ENCODE measurements around the gene SOAT2. TPM values are rescaled to one million over a fixed set of nuclear protein-coding genes. Genes with fewer than 3 reads are reported as not detected.

The SOAT2 gene
- total RNA-seq, 1 experiment from 2014 or later = not detected

- H3K36me3 Mint-ChIP-seq (ENCODE audit: insufficient read depth, unreplicated experiment) = no peaks in the 10 kb centered on the region
- TF ChIP-seq, protein P1, sequence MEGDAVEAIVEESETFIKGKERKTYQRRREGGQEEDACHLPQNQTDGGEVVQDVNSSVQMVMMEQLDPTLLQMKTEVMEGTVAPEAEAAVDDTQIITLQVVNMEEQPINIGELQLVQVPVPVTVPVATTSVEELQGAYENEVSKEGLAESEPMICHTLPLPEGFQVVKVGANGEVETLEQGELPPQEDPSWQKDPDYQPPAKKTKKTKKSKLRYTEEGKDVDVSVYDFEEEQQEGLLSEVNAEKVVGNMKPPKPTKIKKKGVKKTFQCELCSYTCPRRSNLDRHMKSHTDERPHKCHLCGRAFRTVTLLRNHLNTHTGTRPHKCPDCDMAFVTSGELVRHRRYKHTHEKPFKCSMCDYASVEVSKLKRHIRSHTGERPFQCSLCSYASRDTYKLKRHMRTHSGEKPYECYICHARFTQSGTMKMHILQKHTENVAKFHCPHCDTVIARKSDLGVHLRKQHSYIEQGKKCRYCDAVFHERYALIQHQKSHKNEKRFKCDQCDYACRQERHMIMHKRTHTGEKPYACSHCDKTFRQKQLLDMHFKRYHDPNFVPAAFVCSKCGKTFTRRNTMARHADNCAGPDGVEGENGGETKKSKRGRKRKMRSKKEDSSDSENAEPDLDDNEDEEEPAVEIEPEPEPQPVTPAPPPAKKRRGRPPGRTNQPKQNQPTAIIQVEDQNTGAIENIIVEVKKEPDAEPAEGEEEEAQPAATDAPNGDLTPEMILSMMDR (IDR thresholded peaks at IDR 0.05; ENCODE audit: unreplicated experiment) = no peak
- H3K27me3 Mint-ChIP-seq (ENCODE audit: unreplicated experiment) = no peaks in the 10 kb centered on the region
- H3K9me3 Mint-ChIP-seq (ENCODE audit: low read depth, unreplicated experiment) = no peaks in the 10 kb centered on the region
- H3K4me1 Mint-ChIP-seq (ENCODE audit: low read depth, unreplicated experiment) = peaks cover 8% of the 10 kb centered on the region
- CTCF ChIA-PET = interaction anchor here (0.6 kb wide), 1 partner anchor 101 kb away, joined by 3 read pairs; no protein-coding TSS in a partner anchor
- H3K27ac Mint-ChIP-seq (ENCODE audit: unreplicated experiment) = no peak overlapping the region
- no TSS peak for BruUV-seq (replicated peaks)
- intact Hi-C loops (cut with micrococcal nuclease; ENCODE audit: unreplicated experiment) = no loop called here
- DNase-seq = no peak
- no peak overlapping the region for H3K4me3 Mint-ChIP-seq (ENCODE audit: low read depth, unreplicated experiment)
Observed at GRCh38 chr12:53173085-53173715, 69.9 kb downstream of the SOAT2 start.

Small RNA genes lying within 50 kb of the gene (microRNA-seq; reads per million reads assigned to microRNA genes)
- gene MIR6757 = not detected

Other genes starting within 250 kb of the SOAT2 start
- 2,474 and 2,821 TPM in 2 replicates for gene KRT8, start 198.4 kb upstream of the SOAT2 start, total RNA-seq (2022)
- 1,777 and 1,816 TPM in 2 replicates for gene KRT18, start 154.4 kb upstream of the SOAT2 start, total RNA-seq (2022)
- gene EIF4B, start 97.0 kb upstream of the SOAT2 start, total RNA-seq (2022) = 242 and 272 TPM in 2 replicates
- gene TNS2, start 53.4 kb upstream of the SOAT2 start, total RNA-seq (2022) = 1.3 and 4.7 TPM in 2 replicates
- gene SPRYD3, start 24.1 kb upstream of the SOAT2 start, total RNA-seq (2022) = 12.9 and 14.6 TPM in 2 replicates
- 25.4 and 67.0 TPM in 2 replicates for gene IGFBP6, start 5.8 kb upstream of the SOAT2 start, total RNA-seq (2022)
- gene ZNF740, start 77.2 kb downstream of the SOAT2 start, total RNA-seq (2022) = 30.3 and 32.7 TPM in 2 replicates
- 12.2 and 24.0 TPM in 2 replicates for gene CSAD, start 77.4 kb downstream of the SOAT2 start, total RNA-seq (2022)
- 4.3 and 5.0 TPM in 2 replicates for gene ITGB7, start 103.8 kb downstream of the SOAT2 start, total RNA-seq (2022)
- 36.7 and 43.0 TPM in 2 replicates for gene RARG, start 128.7 kb downstream of the SOAT2 start, total RNA-seq (2022)
- gene ESPL1, start 164.8 kb downstream of the SOAT2 start, total RNA-seq (2022) = 24.3 and 31.1 TPM in 2 replicates
- 178 and 185 TPM in 2 replicates for gene PFDN5, start 192.1 kb downstream of the SOAT2 start, total RNA-seq (2022)
- gene MYG1, start 196.2 kb downstream of the SOAT2 start, total RNA-seq (2022) = 29.7 and 32.4 TPM in 2 replicates
- gene AAAS, start 218.1 kb downstream of the SOAT2 start, total RNA-seq (2022) = 31.0 and 33.6 TPM in 2 replicates
- gene SP7, start 232.9 kb downstream of the SOAT2 start, total RNA-seq (2022) = not detected in 2 replicates

Data from Calu3 (cell line).